Measurements from ENCODE around the gene LRRTM4. TPM values are rescaled to one million over a fixed set of nuclear protein-coding genes. Genes with fewer than 3 reads are reported as not detected.

LRRTM4 gene
- total RNA-seq, 2 donors from 2014 or later = 7.0 to 21.1 TPM

DNA sequence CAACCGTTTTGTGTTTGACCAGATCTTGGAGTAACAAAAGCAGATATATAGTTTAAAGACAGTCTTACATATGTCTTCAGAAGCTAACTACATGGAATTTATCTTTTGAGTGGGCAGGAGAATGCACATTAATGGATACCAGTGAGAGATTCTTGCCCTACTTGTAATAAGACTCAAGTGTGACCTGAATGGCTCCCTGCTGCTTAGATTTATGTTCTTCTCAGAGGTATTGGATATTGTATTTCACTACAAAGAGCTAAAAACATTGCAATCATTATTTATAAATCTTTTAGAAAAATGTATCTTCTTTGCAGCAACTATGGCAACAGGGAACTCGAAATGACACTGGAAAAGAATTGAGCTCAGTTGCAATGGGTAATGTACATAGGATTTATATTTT, 227.7 kb downstream of the LRRTM4 start:
- H3K4me3 Mint-ChIP-seq = no peak overlapping the region
- DNase-seq = no peak
- peaks cover 3% of the 10 kb centered on the region for H3K9me3 Mint-ChIP-seq
- no peak overlapping the region for H3K27ac ChIP-seq (ENCODE audit: low read depth, low read length)
- H3K27ac Mint-ChIP-seq = no peak overlapping the region
- 79 to 100% methylated on average over 1 to 2 of the region's 2 CpGs for WGBS, 2 experiments (ENCODE audit: insufficient coverage in 1 of 2, insufficient read length in 1 of 2)
- H3K27me3 ChIP-seq (ENCODE audit: control insufficient read depth, insufficient read depth, low read length, poor library complexity, severe bottlenecking) = no peaks in the 10 kb centered on the region
- TF ChIP-seq, protein P1, sequence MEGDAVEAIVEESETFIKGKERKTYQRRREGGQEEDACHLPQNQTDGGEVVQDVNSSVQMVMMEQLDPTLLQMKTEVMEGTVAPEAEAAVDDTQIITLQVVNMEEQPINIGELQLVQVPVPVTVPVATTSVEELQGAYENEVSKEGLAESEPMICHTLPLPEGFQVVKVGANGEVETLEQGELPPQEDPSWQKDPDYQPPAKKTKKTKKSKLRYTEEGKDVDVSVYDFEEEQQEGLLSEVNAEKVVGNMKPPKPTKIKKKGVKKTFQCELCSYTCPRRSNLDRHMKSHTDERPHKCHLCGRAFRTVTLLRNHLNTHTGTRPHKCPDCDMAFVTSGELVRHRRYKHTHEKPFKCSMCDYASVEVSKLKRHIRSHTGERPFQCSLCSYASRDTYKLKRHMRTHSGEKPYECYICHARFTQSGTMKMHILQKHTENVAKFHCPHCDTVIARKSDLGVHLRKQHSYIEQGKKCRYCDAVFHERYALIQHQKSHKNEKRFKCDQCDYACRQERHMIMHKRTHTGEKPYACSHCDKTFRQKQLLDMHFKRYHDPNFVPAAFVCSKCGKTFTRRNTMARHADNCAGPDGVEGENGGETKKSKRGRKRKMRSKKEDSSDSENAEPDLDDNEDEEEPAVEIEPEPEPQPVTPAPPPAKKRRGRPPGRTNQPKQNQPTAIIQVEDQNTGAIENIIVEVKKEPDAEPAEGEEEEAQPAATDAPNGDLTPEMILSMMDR (conservative IDR thresholded peaks at IDR 0.05) = no peak
- H3K4me1 Mint-ChIP-seq = no peaks in the 10 kb centered on the region
- H3K9me3 ChIP-seq (ENCODE audit: control insufficient read depth, low read length) = no peaks in the 10 kb centered on the region
- no peak overlapping the region for H3K4me3 ChIP-seq (ENCODE audit: low read length)
- no peaks in the 10 kb centered on the region for H3K36me3 Mint-ChIP-seq (ENCODE audit: low read depth)
- H3K9ac ChIP-seq (ENCODE audit: extremely low read depth, low read length, poor library complexity, severe bottlenecking) = no peak overlapping the region
- H3K36me3 ChIP-seq (ENCODE audit: control insufficient read depth, insufficient read depth, low read length) = no peaks in the 10 kb centered on the region
- no peaks in the 10 kb centered on the region for H3K27me3 Mint-ChIP-seq (ENCODE audit: insufficient read depth)
- H3K4me1 ChIP-seq (ENCODE audit: control insufficient read depth, insufficient read depth, low read length) = no peaks in the 10 kb centered on the region

DNA sequence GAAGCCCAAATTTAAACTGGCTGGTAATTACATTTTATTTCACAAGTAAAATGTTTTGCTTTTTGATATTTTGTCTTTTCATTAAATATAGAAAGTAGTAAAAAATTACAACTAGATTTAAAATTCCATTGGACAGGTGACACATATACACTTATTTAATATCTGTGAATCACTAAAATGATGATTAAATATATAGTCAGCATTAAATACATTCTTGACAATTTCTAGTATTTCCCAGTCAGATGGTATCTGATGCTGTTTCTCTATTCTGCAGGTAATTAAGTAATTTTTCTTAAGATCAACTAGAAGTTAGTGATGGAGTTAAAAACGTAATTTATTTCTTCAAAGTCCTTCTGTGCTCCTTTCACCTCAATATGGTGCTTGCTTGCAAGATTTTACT, 237.8 kb downstream of the LRRTM4 start:
- H3K36me3 Mint-ChIP-seq (ENCODE audit: low read depth) = no peaks in the 10 kb centered on the region
- Histone ChIP-seq H3K36me3 (ENCODE audit: control insufficient read depth, insufficient read depth, low read length) (no peaks in the 10 kb centered on the region), H3K4me1 (ENCODE audit: control insufficient read depth, insufficient read depth, low read length) (no peaks in the 10 kb centered on the region), H3K27me3 (ENCODE audit: control insufficient read depth, insufficient read depth, low read length, poor library complexity, severe bottlenecking) (no peaks in the 10 kb centered on the region), H3K9me3 (ENCODE audit: control insufficient read depth, low read length) (no peaks in the 10 kb centered on the region), H3K4me3 (ENCODE audit: low read length) (no peak overlapping the region), H3K9ac (ENCODE audit: extremely low read depth, low read length, poor library complexity, severe bottlenecking) (no peak overlapping the region), H3K27ac (ENCODE audit: low read depth, low read length) (no peak overlapping the region)
- TF ChIP-seq, protein P1 (conservative IDR thresholded peaks at IDR 0.05) = no peak
- peaks cover 3% of the 10 kb centered on the region for H3K4me1 Mint-ChIP-seq
- DNase-seq = no peak
- H3K4me3 Mint-ChIP-seq = no peak overlapping the region
- no peaks in the 10 kb centered on the region for H3K27me3 Mint-ChIP-seq (ENCODE audit: insufficient read depth)
- no peak overlapping the region for H3K27ac Mint-ChIP-seq
- WGBS, 2 experiments (ENCODE audit: insufficient coverage in 1 of 2, insufficient read length in 1 of 2) = 86% methylated on average over 1 of the region's 1 CpG; no CpG with 5 or more reads in 1 of the 2 experiments
- peaks cover 4% of the 10 kb centered on the region for H3K9me3 Mint-ChIP-seq

DNA sequence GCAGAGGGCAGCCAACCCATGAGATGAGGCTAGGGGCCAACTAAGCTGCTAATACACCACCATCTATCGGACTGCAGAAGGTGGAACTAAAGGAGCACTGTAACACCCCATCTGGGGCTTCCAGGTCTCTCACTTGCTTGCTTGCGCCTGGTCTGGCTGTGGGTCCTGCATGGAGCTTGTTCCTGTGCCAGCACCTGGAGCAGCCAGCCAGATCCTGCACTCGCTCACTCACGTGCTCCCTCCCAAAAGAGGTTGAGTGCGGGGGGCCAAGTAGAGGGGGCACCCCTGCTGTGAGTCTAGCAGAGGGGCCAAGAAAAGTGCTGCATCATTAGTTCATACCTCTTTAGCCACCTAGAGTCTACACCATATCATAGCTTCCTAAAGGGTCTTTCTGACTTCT, 250.9 kb downstream of the LRRTM4 start:
- TF ChIP-seq, protein P1 (conservative IDR thresholded peaks at IDR 0.05) = no peak
- Histone ChIP-seq H3K27me3 (ENCODE audit: control insufficient read depth, insufficient read depth, low read length, poor library complexity, severe bottlenecking) (no peaks in the 10 kb centered on the region), H3K9me3 (ENCODE audit: control insufficient read depth, low read length) (no peaks in the 10 kb centered on the region), H3K9ac (ENCODE audit: extremely low read depth, low read length, poor library complexity, severe bottlenecking) (no peak overlapping the region), H3K36me3 (ENCODE audit: control insufficient read depth, insufficient read depth, low read length) (no peaks in the 10 kb centered on the region), H3K4me3 (ENCODE audit: low read length) (no peak overlapping the region), H3K4me1 (ENCODE audit: control insufficient read depth, insufficient read depth, low read length) (no peaks in the 10 kb centered on the region), H3K27ac (ENCODE audit: low read depth, low read length) (no peak overlapping the region)
- DNase-seq = no peak
- WGBS, 2 experiments (ENCODE audit: insufficient coverage in 1 of 2, insufficient read length in 1 of 2) = 93 to 100% methylated on average over 3 to 5 of the region's 5 CpGs
- H3K27ac Mint-ChIP-seq = no peak overlapping the region
- no peaks in the 10 kb centered on the region for H3K9me3 Mint-ChIP-seq
- no peak overlapping the region for H3K4me3 Mint-ChIP-seq
- H3K27me3 Mint-ChIP-seq (ENCODE audit: insufficient read depth) = no peaks in the 10 kb centered on the region
- no peaks in the 10 kb centered on the region for H3K36me3 Mint-ChIP-seq (ENCODE audit: low read depth)
- H3K4me1 Mint-ChIP-seq = no peaks in the 10 kb centered on the region

All from endodermal cell (in vitro differentiated cells).